GM23338 (cell line): ENCODE results near the gene ISCA1.

Experiments used
- CREB1 ChIP-seq: fragments of 250-450 bp; sonication (Bioruptor Pico); IDR thresholded peaks from 2 replicates; pipeline ENCODE4 v1.5.0; 2020; ENCODE audit warnings: low read depth, mild to moderate bottlenecking, moderate library complexity
- EZH2 ChIP-seq: fragments of 200-600 bp; sonication (generic); IDR thresholded peaks from one replicate; pipeline ENCODE4 v1.8.0; 2017; ENCODE audit warnings: antibody characterized with exemption, mild to moderate bottlenecking, low read depth; ENCODE audit not compliant: unreplicated experiment
- EZH2phosphoT487 ChIP-seq: fragments of 200-600 bp; sonication (generic); IDR thresholded peaks from one replicate; pipeline ENCODE4 v1.8.1; 2018; ENCODE audit warnings: antibody characterized with exemption; ENCODE audit not compliant: unreplicated experiment
- JUNB ChIP-seq: IDR thresholded peaks from one replicate; pipeline ENCODE4 v1.6.1; 2016; ENCODE audit warnings: antibody characterized with exemption; ENCODE audit not compliant: unreplicated experiment
- NANOG ChIP-seq: IDR thresholded peaks from 2 replicates; pipeline ENCODE4 v1.6.1; 2016; ENCODE audit warnings: antibody characterized with exemption, borderline replicate concordance
- POLR2AphosphoS5 ChIP-seq: IDR thresholded peaks from 2 replicates; pipeline ENCODE4 v1.6.1; 2016; ENCODE audit warnings: antibody characterized with exemption, low read depth
- STAT1 ChIP-seq: IDR thresholded peaks from one replicate; pipeline ENCODE4 v1.6.1; 2016; ENCODE audit warnings: antibody characterized with exemption; ENCODE audit not compliant: unreplicated experiment
- ZNF114 ChIP-seq: fragments of 250-450 bp; sonication (Bioruptor Pico); IDR thresholded peaks from 2 replicates; pipeline ENCODE4 v1.5.0; 2020; ENCODE audit warnings: mild to moderate bottlenecking, moderate library complexity
- TF ChIP-seq, protein P1 (sequence below), 2 experiments: fragments of 200-600 bp in 1 of 2; sonication (generic) in 1 of 2; conservative IDR thresholded peaks; 2 replicates each; pipeline versions ENCODE4 v1.5.1 to v1.6.1; 2016 to 2017; ENCODE audit warnings: antibody characterized with exemption in 2 of 2, low read depth in 2 of 2, mild to moderate bottlenecking in 2 of 2, moderate library complexity in 1 of 2
- TF ChIP-seq, protein P2 (sequence below): IDR thresholded peaks from one replicate; pipeline ENCODE4 v1.6.1; 2018; ENCODE audit warnings: antibody characterized with exemption; ENCODE audit not compliant: unreplicated experiment
- TF ChIP-seq, protein P3 (sequence below): IDR thresholded peaks from 2 replicates; pipeline ENCODE4 v1.6.1; 2016; ENCODE audit warnings: antibody characterized with exemption
- TF ChIP-seq, protein P4 (sequence below): fragments of 250-450 bp; sonication (Bioruptor Pico); IDR thresholded peaks from 2 replicates; pipeline ENCODE4 v1.5.0; 2020; ENCODE audit warnings: mild to moderate bottlenecking, moderate library complexity

- TF ChIP-seq EZH2, result no peak
- TF ChIP-seq, protein P1, sequence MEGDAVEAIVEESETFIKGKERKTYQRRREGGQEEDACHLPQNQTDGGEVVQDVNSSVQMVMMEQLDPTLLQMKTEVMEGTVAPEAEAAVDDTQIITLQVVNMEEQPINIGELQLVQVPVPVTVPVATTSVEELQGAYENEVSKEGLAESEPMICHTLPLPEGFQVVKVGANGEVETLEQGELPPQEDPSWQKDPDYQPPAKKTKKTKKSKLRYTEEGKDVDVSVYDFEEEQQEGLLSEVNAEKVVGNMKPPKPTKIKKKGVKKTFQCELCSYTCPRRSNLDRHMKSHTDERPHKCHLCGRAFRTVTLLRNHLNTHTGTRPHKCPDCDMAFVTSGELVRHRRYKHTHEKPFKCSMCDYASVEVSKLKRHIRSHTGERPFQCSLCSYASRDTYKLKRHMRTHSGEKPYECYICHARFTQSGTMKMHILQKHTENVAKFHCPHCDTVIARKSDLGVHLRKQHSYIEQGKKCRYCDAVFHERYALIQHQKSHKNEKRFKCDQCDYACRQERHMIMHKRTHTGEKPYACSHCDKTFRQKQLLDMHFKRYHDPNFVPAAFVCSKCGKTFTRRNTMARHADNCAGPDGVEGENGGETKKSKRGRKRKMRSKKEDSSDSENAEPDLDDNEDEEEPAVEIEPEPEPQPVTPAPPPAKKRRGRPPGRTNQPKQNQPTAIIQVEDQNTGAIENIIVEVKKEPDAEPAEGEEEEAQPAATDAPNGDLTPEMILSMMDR (conservative IDR thresholded peaks at IDR 0.05; ENCODE audit: low read depth in 2 of 2), result no peak
- no peak for TF ChIP-seq POLR2AphosphoS5
- no peak for TF ChIP-seq JUNB
- TF ChIP-seq EZH2phosphoT487, result no peak
- TF ChIP-seq, protein P2, sequence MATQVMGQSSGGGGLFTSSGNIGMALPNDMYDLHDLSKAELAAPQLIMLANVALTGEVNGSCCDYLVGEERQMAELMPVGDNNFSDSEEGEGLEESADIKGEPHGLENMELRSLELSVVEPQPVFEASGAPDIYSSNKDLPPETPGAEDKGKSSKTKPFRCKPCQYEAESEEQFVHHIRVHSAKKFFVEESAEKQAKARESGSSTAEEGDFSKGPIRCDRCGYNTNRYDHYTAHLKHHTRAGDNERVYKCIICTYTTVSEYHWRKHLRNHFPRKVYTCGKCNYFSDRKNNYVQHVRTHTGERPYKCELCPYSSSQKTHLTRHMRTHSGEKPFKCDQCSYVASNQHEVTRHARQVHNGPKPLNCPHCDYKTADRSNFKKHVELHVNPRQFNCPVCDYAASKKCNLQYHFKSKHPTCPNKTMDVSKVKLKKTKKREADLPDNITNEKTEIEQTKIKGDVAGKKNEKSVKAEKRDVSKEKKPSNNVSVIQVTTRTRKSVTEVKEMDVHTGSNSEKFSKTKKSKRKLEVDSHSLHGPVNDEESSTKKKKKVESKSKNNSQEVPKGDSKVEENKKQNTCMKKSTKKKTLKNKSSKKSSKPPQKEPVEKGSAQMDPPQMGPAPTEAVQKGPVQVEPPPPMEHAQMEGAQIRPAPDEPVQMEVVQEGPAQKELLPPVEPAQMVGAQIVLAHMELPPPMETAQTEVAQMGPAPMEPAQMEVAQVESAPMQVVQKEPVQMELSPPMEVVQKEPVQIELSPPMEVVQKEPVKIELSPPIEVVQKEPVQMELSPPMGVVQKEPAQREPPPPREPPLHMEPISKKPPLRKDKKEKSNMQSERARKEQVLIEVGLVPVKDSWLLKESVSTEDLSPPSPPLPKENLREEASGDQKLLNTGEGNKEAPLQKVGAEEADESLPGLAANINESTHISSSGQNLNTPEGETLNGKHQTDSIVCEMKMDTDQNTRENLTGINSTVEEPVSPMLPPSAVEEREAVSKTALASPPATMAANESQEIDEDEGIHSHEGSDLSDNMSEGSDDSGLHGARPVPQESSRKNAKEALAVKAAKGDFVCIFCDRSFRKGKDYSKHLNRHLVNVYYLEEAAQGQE, result no peak
- TF ChIP-seq CREB1 (CRISPR knock-in tag), result no peak
- no peak for TF ChIP-seq ZNF114 (CRISPR knock-in tag)
- TF ChIP-seq, protein P3, sequence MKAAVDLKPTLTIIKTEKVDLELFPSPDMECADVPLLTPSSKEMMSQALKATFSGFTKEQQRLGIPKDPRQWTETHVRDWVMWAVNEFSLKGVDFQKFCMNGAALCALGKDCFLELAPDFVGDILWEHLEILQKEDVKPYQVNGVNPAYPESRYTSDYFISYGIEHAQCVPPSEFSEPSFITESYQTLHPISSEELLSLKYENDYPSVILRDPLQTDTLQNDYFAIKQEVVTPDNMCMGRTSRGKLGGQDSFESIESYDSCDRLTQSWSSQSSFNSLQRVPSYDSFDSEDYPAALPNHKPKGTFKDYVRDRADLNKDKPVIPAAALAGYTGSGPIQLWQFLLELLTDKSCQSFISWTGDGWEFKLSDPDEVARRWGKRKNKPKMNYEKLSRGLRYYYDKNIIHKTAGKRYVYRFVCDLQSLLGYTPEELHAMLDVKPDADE, result no peak
- no peak for TF ChIP-seq STAT1
- TF ChIP-seq, protein P4, sequence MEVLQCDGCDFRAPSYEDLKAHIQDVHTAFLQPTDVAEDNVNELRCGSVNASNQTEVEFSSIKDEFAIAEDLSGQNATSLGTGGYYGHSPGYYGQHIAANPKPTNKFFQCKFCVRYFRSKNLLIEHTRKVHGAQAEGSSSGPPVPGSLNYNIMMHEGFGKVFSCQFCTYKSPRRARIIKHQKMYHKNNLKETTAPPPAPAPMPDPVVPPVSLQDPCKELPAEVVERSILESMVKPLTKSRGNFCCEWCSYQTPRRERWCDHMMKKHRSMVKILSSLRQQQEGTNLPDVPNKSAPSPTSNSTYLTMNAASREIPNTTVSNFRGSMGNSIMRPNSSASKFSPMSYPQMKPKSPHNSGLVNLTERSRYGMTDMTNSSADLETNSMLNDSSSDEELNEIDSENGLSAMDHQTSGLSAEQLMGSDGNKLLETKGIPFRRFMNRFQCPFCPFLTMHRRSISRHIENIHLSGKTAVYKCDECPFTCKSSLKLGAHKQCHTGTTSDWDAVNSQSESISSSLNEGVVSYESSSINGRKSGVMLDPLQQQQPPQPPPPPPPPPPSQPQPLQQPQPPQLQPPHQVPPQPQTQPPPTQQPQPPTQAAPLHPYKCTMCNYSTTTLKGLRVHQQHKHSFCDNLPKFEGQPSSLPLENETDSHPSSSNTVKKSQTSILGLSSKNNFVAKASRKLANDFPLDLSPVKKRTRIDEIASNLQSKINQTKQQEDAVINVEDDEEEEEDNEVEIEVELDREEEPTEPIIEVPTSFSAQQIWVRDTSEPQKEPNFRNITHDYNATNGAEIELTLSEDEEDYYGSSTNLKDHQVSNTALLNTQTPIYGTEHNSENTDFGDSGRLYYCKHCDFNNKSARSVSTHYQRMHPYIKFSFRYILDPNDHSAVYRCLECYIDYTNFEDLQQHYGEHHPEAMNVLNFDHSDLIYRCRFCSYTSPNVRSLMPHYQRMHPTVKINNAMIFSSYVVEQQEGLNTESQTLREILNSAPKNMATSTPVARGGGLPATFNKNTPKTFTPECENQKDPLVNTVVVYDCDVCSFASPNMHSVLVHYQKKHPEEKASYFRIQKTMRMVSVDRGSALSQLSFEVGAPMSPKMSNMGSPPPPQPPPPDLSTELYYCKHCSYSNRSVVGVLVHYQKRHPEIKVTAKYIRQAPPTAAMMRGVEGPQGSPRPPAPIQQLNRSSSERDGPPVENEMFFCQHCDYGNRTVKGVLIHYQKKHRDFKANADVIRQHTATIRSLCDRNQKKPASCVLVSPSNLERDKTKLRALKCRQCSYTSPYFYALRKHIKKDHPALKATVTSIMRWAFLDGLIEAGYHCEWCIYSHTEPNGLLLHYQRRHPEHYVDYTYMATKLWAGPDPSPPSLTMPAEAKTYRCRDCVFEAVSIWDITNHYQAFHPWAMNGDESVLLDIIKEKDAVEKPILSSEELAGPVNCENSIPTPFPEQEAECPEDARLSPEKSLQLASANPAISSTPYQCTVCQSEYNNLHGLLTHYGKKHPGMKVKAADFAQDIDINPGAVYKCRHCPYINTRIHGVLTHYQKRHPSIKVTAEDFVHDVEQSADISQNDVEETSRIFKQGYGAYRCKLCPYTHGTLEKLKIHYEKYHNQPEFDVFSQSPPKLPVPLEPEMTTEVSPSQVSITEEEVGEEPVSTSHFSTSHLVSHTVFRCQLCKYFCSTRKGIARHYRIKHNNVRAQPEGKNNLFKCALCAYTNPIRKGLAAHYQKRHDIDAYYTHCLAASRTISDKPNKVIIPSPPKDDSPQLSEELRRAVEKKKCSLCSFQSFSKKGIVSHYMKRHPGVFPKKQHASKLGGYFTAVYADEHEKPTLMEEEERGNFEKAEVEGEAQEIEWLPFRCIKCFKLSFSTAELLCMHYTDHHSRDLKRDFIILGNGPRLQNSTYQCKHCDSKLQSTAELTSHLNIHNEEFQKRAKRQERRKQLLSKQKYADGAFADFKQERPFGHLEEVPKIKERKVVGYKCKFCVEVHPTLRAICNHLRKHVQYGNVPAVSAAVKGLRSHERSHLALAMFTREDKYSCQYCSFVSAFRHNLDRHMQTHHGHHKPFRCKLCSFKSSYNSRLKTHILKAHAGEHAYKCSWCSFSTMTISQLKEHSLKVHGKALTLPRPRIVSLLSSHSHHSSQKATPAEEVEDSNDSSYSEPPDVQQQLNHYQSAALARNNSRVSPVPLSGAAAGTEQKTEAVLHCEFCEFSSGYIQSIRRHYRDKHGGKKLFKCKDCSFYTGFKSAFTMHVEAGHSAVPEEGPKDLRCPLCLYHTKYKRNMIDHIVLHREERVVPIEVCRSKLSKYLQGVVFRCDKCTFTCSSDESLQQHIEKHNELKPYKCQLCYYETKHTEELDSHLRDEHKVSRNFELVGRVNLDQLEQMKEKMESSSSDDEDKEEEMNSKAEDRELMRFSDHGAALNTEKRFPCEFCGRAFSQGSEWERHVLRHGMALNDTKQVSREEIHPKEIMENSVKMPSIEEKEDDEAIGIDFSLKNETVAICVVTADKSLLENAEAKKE (CRISPR knock-in tag), result no peak
- peak; percentile 29; the same call in 1 of the 2 replicates for TF ChIP-seq NANOG
Measured at GRCh38 chr9:86303316-86303975, 21.1 kb upstream of the ISCA1 start.
